ENCODE data around the gene CTTNBP2. TPM values are rescaled to one million over a fixed set of nuclear protein-coding genes. Genes with fewer than 3 reads are reported as not detected.

Gene CTTNBP2
- total RNA-seq, 1 donor from 2014 or later = 25.5 TPM

DNA sequence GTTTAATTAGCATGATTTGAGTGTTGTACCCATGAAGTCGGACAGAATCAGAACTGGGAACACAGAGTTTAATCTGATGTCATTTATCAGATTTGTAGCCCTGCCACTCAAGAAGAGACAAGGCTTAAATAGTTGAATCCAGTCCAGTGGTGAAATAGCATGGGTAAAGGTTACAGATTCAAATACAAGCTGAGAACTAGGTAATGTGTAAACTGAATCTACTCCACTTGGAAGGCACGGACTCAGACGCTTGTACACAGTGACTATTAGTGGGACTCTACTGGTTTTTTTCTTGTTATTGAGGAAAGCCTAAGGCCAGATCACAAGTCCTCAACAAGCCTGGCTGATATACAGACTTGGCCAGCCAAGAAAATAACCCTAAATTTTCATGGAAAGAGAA lies 142.9 kb downstream of the CTTNBP2 start:
- no peak overlapping the region for H3K9ac ChIP-seq
- H3K9me3 ChIP-seq (ENCODE audit: low read depth) = no peaks in the 10 kb centered on the region
- no peak overlapping the region for H3K4me2 ChIP-seq
- H3K36me3 ChIP-seq = peaks cover 16% of the 10 kb centered on the region
- no peak overlapping the region for H3K27ac Mint-ChIP-seq
- no peaks in the 10 kb centered on the region for H3K9me3 Mint-ChIP-seq
- H3K27me3 ChIP-seq = no peaks in the 10 kb centered on the region
- H3K36me3 Mint-ChIP-seq = no peaks in the 10 kb centered on the region
- TF ChIP-seq EZH2 (IDR thresholded peaks at IDR 0.05) = no peak
- TF ChIP-seq CTCF (IDR thresholded peaks at IDR 0.05) = no peak
- TF ChIP-seq EZH2phosphoT487 (IDR thresholded peaks at IDR 0.05) = no peak
- H3K4me1 Mint-ChIP-seq = peaks cover 31% of the 10 kb centered on the region
- H3K79me2 ChIP-seq (ENCODE audit: low read depth) = no peaks in the 10 kb centered on the region
- H3K27me3 Mint-ChIP-seq (ENCODE audit: insufficient read depth, low read depth) = no peaks in the 10 kb centered on the region
- no peaks in the 10 kb centered on the region for H4K20me1 ChIP-seq (ENCODE audit: low read depth)
- H3K4me3 ChIP-seq = no peak overlapping the region
- H2AFZ ChIP-seq (replicated peaks) = no peak overlapping the region
- H3K27ac ChIP-seq = no peak overlapping the region
- no peak overlapping the region for H3K4me3 Mint-ChIP-seq
- DNase-seq (ENCODE audit: low spot score) = no peak
- H3K4me1 ChIP-seq = peaks cover 30% of the 10 kb centered on the region
- peaks cover 15% of the 10 kb centered on the region for H3F3A ChIP-seq (ENCODE audit: low read depth)

- Histone ChIP-seq H3K4me1 (peaks cover 30% of the 10 kb centered on the region), H3K36me3 (peaks cover 9% of the 10 kb centered on the region), H3K79me2 (ENCODE audit: low read depth) (no peaks in the 10 kb centered on the region), H4K20me1 (ENCODE audit: low read depth) (no peaks in the 10 kb centered on the region), H3K4me3 (no peak overlapping the region), H3K27ac (peak overlapping the region; percentile 76), H3F3A (ENCODE audit: low read depth) (peaks cover 15% of the 10 kb centered on the region), H2AFZ (replicated peaks) (no peak overlapping the region), H3K9me3 (ENCODE audit: low read depth) (no peaks in the 10 kb centered on the region), H3K27me3 (no peaks in the 10 kb centered on the region), H3K9ac (no peak overlapping the region), H3K4me2 (no peak overlapping the region)
- Mint-ChIP-seq H3K4me3 (no peak overlapping the region), H3K4me1 (peaks cover 29% of the 10 kb centered on the region), H3K27ac (no peak overlapping the region), H3K36me3 (no peaks in the 10 kb centered on the region), H3K27me3 (ENCODE audit: insufficient read depth, low read depth) (no peaks in the 10 kb centered on the region), H3K9me3 (no peaks in the 10 kb centered on the region)
- TF ChIP-seq EZH2phosphoT487 (IDR thresholded peaks at IDR 0.05) (no peak), CTCF (IDR thresholded peaks at IDR 0.05) (no peak), EZH2 (IDR thresholded peaks at IDR 0.05) (no peak)
- peak; percentile 65 for DNase-seq (ENCODE audit: low spot score)
Measured at GRCh38 chr7:117728890-117729624, 144.2 kb downstream of the CTTNBP2 start.

DNA sequence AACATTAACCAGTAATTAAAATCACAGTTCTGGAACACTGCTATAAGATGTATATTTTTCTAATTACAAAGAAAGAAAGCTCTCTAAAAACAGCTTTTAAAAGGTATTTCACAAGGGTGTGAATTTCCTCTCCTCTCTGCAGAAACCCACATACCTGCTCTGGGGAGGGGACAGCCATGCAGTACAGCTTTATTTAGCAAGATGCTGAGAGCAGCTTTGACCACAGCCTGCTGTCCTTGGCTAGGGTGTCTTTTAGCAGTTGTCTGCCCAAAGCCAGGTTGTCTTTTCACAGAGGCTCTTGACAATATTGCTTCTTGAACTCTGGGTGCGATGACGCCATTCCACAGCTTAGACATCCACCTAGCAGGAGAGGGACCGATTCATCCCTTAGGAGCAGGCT lies 148.3 kb downstream of the CTTNBP2 start:
- Mint-ChIP-seq H3K4me3 (no peak overlapping the region), H3K27ac (no peak overlapping the region), H3K27me3 (ENCODE audit: insufficient read depth, low read depth) (no peaks in the 10 kb centered on the region), H3K9me3 (no peaks in the 10 kb centered on the region), H3K4me1 (peaks cover 32% of the 10 kb centered on the region), H3K36me3 (no peaks in the 10 kb centered on the region)
- peaks cover 12% of the 10 kb centered on the region for H3F3A ChIP-seq (ENCODE audit: low read depth)
- no peaks in the 10 kb centered on the region for H3K9me3 ChIP-seq (ENCODE audit: low read depth)
- no peak for DNase-seq (ENCODE audit: low spot score)
- H3K4me1 ChIP-seq = peaks cover 31% of the 10 kb centered on the region
- TF ChIP-seq CTCF (IDR thresholded peaks at IDR 0.05) (no peak), EZH2phosphoT487 (IDR thresholded peaks at IDR 0.05) (no peak), EZH2 (IDR thresholded peaks at IDR 0.05) (no peak)
- H3K27ac ChIP-seq = no peak overlapping the region
- H3K4me3 ChIP-seq = no peak overlapping the region
- H3K79me2 ChIP-seq (ENCODE audit: low read depth) = no peaks in the 10 kb centered on the region
- no peak overlapping the region for H3K9ac ChIP-seq
- no peak overlapping the region for H2AFZ ChIP-seq (replicated peaks)
- H4K20me1 ChIP-seq (ENCODE audit: low read depth) = no peaks in the 10 kb centered on the region
- no peak overlapping the region for H3K4me2 ChIP-seq
- no peaks in the 10 kb centered on the region for H3K27me3 ChIP-seq
- H3K36me3 ChIP-seq = peaks cover 7% of the 10 kb centered on the region
